ENCODE measurements around the gene TRIB2.

TRIB2 gene

DNA sequence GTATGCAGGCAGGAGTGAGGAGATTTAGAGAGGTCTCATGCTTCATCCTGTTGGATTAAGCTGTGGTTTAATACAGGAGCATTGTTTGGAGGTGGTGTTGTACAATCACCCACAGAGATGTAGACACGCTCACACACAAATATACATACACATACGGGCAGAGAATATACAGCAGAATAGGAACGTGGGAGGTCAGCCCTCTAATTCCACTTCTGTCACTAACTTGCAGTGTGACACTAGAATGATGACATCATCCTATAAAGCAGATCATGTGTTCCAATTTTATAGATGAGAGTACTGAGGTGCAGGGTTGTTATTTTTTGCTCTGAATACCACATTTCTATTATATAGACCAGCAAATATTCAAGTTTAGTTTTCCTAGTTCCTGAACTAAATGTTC, 54.4 kb downstream of the TRIB2 start:
- TF ChIP-seq POLR2A (IDR thresholded peaks at IDR 0.05; ENCODE audit: low read depth, low read length), result no peak
- no peak for TF ChIP-seq TAF1 (IDR thresholded peaks at IDR 0.05; ENCODE audit: borderline replicate concordance, low read depth, low read length)
- no peak for TF ChIP-seq POLR2AphosphoS5 (IDR thresholded peaks at IDR 0.05; ENCODE audit: low read depth, low read length)
- FAIRE-seq, result no peak
- no peak for DNase-seq (ENCODE audit: insufficient read length)

DNA sequence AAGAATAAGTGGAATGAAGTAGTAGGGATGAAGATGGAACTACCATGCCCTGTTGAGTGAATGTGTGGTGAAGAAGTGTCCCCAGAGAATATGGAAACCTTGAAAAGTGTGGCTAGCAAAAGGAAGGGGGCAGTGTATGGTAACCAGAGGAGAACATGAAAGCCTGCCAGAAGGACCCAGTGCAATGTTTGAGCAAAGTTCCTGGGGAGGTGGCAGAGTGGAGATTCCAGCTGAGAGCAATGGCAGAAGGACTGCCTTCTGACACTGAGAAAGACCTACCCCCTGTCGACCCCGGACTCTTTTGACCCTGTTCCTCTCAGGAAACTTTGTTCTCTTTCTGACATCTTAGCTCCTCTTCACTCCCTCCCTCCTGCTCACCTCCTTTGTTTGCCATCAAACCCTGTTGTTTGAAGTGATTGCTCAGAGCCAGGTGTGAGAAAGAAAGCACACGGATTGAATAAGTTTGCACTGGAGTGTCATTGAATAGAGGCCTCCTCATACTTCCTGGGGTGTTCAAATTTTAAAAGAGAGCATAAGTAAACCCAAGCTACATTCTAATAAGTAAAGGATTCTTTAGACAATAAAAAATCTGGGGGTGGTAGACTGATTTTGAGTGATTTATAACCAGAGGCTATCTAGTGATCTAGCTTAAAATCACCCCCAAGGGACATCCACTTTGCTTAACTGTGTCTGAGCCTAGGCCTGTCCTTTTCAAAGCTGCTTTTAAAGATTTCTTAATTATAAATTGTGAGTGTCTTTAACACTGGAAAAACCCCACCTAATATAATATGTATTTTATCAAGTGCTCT, 57.1 kb downstream of the TRIB2 start:
- FAIRE-seq (no peak), DNase-seq (ENCODE audit: insufficient read length) (no peak)
- no peak for TF ChIP-seq POLR2AphosphoS5 (IDR thresholded peaks at IDR 0.05; ENCODE audit: low read depth, low read length)
- TF ChIP-seq TAF1 (IDR thresholded peaks at IDR 0.05; ENCODE audit: borderline replicate concordance, low read depth, low read length), result no peak
- TF ChIP-seq POLR2A (IDR thresholded peaks at IDR 0.05; ENCODE audit: low read depth, low read length), result no peak

DNA sequence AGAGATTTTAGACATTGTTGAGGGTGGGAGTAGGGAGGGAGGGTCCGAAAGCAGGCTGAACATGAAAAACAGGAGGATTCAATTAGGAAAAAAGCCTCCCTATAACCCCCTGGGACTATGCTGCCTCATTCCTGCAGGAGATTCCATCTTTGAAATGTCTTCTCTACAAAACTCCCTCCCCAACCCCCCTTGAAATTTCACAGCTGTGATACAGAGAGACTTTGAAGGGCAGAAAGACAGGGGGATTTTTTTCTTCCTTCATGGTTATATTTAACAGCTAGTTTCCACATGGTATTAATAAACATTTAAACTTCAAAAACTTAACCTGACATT, 57.6 kb downstream of the TRIB2 start:
- FAIRE-seq (no peak), DNase-seq (ENCODE audit: insufficient read length) (no peak)

DNA sequence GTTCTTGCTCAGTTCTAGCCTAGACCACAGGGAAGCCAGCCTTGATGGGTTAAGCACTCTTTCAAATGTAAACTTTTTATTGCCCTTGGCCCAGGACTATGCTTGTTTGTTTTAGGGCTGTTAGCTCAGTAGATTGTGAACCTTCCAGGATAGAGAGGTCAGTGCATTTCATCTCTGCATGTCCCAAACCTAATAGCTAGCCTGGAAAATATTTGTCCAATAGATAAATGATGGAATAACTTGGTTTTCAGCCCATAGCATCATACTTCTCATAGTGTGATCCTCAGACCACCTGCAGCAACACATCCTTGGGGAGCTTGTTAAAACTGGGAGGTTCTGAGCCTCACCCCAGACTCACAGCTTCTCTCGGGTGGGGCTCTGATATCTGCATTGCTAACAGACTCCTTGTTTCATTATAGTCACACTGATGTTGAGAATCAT, 59.8 kb downstream of the TRIB2 start:
- TF ChIP-seq POLR2AphosphoS5 (IDR thresholded peaks at IDR 0.05; ENCODE audit: low read depth, low read length) (no peak), TAF1 (IDR thresholded peaks at IDR 0.05; ENCODE audit: borderline replicate concordance, low read depth, low read length) (no peak), POLR2A (IDR thresholded peaks at IDR 0.05; ENCODE audit: low read depth, low read length) (no peak)
- no peak for FAIRE-seq
- no peak for DNase-seq (ENCODE audit: insufficient read length)

More for the DNA sequence above, 57.6 kb downstream of the TRIB2 start:
- TF ChIP-seq TAF1 (IDR thresholded peaks at IDR 0.05; ENCODE audit: borderline replicate concordance, low read depth, low read length) (no peak), POLR2A (IDR thresholded peaks at IDR 0.05; ENCODE audit: low read depth, low read length) (no peak), POLR2AphosphoS5 (IDR thresholded peaks at IDR 0.05; ENCODE audit: low read depth, low read length) (no peak)

DNA sequence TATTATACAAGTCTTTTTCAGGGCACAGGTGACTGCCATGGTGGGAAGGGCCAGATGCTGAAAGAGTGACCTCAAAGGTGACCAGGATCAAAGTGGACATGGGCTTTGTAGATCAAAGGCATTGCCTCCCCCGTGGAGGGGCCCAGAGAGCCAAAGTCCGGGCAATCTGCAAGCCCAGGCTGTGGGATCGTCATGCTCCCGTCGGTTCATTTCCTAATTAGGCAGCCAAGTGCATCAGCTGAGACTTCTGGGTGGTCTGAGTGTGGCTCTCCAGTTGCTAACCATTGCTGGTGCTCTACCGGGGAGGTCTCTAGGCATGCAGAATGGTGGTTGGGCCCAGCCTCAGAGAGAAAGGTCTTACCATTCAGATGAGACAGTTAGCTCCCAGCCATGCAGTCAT, 61.6 kb downstream of the TRIB2 start:
- TF ChIP-seq TAF1 (IDR thresholded peaks at IDR 0.05; ENCODE audit: borderline replicate concordance, low read depth, low read length) (no peak), POLR2A (IDR thresholded peaks at IDR 0.05; ENCODE audit: low read depth, low read length) (no peak), POLR2AphosphoS5 (IDR thresholded peaks at IDR 0.05; ENCODE audit: low read depth, low read length) (no peak)
- no peak for DNase-seq (ENCODE audit: insufficient read length)
- FAIRE-seq, result no peak

DNA sequence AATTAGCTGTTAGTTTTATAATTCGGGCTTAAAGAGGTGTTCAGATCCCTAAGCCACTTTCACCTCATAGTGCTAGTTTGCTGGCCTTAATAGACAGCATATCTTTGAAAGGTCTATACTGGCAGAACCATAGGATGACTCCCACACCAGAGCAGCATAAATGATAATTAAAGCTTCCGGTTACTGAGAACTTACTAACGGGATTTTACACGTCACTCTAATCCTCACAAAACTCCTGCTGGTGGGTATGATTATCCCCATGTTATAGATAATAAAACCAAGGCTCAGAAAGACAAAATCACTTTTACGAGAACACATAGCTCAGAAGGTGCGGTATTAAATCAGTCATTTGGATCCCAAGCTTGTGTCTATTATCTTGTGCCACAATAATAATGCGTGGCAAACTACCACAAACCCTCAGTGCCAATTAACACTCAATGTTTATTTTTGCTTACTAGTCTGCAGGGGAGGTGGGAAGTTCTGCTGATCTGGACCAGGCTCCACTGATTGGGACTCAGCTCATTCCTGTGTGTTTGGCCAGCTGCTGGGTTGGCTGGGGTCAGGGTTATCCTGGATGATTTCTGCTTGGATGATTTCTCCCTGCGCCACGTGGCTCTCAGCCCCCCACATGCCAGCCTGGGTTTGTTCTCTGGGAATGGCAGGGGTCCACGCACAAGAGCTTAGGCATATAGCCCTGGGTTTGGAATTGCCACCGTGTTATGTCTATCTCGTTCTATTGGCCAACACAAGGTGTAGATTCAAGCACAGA, 62.3 kb downstream of the TRIB2 start:
- FAIRE-seq (no peak), DNase-seq (ENCODE audit: insufficient read length) (no peak)
- TF ChIP-seq POLR2A (IDR thresholded peaks at IDR 0.05; ENCODE audit: low read depth, low read length) (no peak), TAF1 (IDR thresholded peaks at IDR 0.05; ENCODE audit: borderline replicate concordance, low read depth, low read length) (no peak), POLR2AphosphoS5 (IDR thresholded peaks at IDR 0.05; ENCODE audit: low read depth, low read length) (no peak)

DNA sequence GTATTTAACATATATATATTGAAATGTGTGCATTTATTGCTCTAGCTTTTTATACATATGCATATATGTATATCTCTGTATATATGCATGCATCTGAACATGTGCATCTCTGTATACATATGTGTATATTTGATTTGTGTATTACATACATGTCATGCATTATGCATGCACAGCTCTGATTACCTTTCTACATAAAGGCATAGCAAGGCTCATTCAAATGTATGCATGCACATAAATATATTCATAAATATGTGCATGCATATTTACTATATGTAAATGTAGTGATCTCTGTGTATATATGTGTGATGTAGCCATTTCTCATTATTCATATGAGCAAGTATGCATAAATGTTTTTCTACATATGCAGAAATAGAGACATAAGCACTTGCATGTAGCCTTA, 64.6 kb downstream of the TRIB2 start:
- FAIRE-seq (no peak), DNase-seq (ENCODE audit: insufficient read length) (no peak)
- no peak for TF ChIP-seq TAF1 (IDR thresholded peaks at IDR 0.05; ENCODE audit: borderline replicate concordance, low read depth, low read length)

DNA sequence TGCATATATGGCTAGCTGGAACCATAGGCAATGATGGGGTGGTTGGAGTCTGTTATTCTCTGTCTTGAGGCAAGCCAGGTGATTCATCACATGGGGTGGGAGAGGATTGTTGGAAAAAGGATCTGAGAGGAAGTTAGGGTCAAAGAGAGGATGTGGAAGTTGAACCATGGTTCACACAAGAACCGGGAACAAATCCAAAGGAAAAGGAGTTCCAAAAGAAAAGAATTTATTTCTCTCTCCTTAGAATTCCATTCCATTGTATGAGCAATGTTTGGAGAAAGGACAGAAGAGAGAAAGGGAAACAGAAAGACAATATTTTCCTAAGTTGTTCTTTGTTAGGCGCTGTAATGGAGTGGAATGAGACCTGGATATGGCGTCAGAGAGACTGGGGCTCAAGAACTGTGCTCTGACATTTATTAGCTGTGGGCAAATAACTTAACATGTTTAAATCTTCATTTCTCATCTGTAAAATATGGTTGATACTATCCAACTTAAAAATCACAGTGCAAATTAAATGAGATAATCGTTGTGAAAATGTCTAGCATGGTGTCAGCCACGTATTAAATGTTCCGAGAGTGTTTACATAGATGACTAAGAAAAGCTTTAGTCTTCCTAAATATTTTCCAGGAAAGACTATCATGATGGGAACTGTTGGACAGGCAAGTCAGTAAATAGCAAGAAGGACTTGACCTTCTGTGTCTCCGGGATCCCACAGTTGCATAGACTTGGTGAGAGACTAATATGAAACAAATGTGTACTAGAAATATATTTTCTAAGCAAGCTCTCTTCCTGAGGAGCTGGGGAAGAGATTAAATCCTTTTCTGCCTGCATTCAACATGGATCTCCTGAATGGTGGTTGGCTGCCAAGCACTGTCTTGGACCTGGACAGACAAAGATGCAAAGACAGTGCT, 71.4 kb downstream of the TRIB2 start:
- DNase-seq (ENCODE audit: insufficient read length), result no peak
- no peak for TF ChIP-seq POLR2AphosphoS5 (IDR thresholded peaks at IDR 0.05; ENCODE audit: low read depth, low read length)
- TF ChIP-seq TAF1 (IDR thresholded peaks at IDR 0.05; ENCODE audit: borderline replicate concordance, low read depth, low read length), result no peak
- no peak for TF ChIP-seq POLR2A (IDR thresholded peaks at IDR 0.05; ENCODE audit: low read depth, low read length)
- no peak for FAIRE-seq

DNA sequence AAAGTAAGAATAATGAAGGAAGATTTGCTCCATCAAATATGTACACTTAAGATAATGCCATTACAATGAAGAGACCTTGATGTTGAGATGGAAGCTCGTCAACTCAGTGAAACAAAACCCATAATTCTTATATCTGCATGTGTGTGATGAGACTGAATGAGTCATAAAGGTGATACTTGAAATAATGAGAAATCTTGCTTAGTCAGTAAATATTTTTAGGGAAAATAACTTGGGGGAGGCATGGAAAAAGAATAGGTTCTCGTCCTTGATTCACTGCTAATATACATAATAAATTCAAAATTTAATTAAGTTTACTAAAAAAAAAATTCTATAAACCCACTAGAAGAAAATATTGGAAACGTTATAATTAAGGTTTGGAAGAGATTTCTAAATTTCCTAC, 75.2 kb downstream of the TRIB2 start:
- FAIRE-seq (no peak), DNase-seq (ENCODE audit: insufficient read length) (no peak)
- no peak for TF ChIP-seq POLR2A (IDR thresholded peaks at IDR 0.05; ENCODE audit: low read depth, low read length)
- no peak for TF ChIP-seq TAF1 (IDR thresholded peaks at IDR 0.05; ENCODE audit: borderline replicate concordance, low read depth, low read length)
- TF ChIP-seq POLR2AphosphoS5 (IDR thresholded peaks at IDR 0.05; ENCODE audit: low read depth, low read length), result no peak

Measured in GM12892 (cell line).